Kidney (tissue), 14 donors: ENCODE measurements around the gene C11orf65. TPM values are rescaled to one million over a fixed set of nuclear protein-coding genes. Genes with fewer than 3 reads are reported as not detected.
"Not testable (repeated sequence)": the region's sequence is repeated elsewhere in the genome, so short reads cannot be mapped to it uniquely, and the experiment has no call there.

ENCODE experiments used
- DNase-seq, 5 donors: peaks; one replicate each; pipeline ENCODE4 v3.0.0-alpha.2; 2013 to 2020
- FAIRE-seq: peaks from 2 replicates; lab custom pipeline; 2012; peaks lifted over from hg19 to GRCh38; lab: Jason Lieb, UNC
- H3K27ac ChIP-seq, 2 donors: one replicate each; pipeline ENCODE4 v1.7.0; 2013; ENCODE audit warnings: low read depth in 2 of 2, low read length in 2 of 2, inconsistent platforms in 1 of 2
- H3K27me3 ChIP-seq: one replicate; pipeline ENCODE4 v1.7.1; 2013; ENCODE audit warnings: low read length, inconsistent platforms; ENCODE audit not compliant: control insufficient read depth, insufficient read depth
- H3K36me3 ChIP-seq, 3 donors: one replicate each; pipeline versions ENCODE4 v1.7.0 to v1.7.1; 2013; ENCODE audit warnings: low read length in 3 of 3, control low read depth in 1 of 3, inconsistent platforms in 1 of 3; ENCODE audit not compliant: insufficient read depth in 3 of 3, control insufficient read depth in 2 of 3
- H3K4me1 ChIP-seq, 3 donors: one replicate each; pipeline versions ENCODE4 v1.7.0 to v1.7.1; 2013; ENCODE audit warnings: low read length in 3 of 3, inconsistent platforms in 1 of 3, low read depth in 1 of 3; ENCODE audit not compliant: control insufficient read depth in 2 of 3, insufficient read depth in 2 of 3
- H3K4me3 ChIP-seq, 3 donors: one replicate each; pipeline versions ENCODE4 v1.7.0 to v1.8.1; 2013; ENCODE audit warnings: low read length in 3 of 3, control low read depth in 1 of 3, inconsistent platforms in 1 of 3
- H3K9ac ChIP-seq, 3 donors: one replicate each; pipeline versions ENCODE4 v1.7.0 to v1.7.1; 2013; ENCODE audit warnings: low read length in 3 of 3, control low read depth in 1 of 3, inconsistent platforms in 1 of 3
- H3K9me3 ChIP-seq, 3 donors: one replicate each; pipeline versions ENCODE4 v1.7.0 to v1.7.1; 2013; ENCODE audit warnings: low read length in 3 of 3, control low read depth in 1 of 3, inconsistent platforms in 1 of 3; ENCODE audit not compliant: control insufficient read depth in 2 of 3, insufficient read depth in 1 of 3
- intact Hi-C: fragments of 100-400 bp; cut with DNase I; formaldehyde crosslinking; loops from one replicate; pipeline ENCODE4 v1.11.1; 2022
- polyA plus RNA-seq: library from polyadenylated mRNA; stranded (reverse); fragments of 350-450 nt; fragmentation: Illumina TruSeq; extraction: RNeasy Lipid Tissue Mini Kit (QIAGEN cat#74804); gene quantifications from one replicate; pipeline ENCODE4 v1.2.3, GENCODE V29; 2014; ENCODE audit warnings: low read depth, low replicate concordance; ENCODE audit not compliant: insufficient read depth
- total RNA-seq: library from RNA; stranded (reverse); fragmentation: NEBNext Ultra II Directional; extraction: Animal tissue kit (Norgen Biotek cat#: 25700); gene quantifications from one replicate; pipeline ENCODE4 v1.2.1, GENCODE V29; 2021
- TF ChIP-seq, protein P1 (sequence below): IDR thresholded peaks from 3 replicates; pipeline ENCODE4 v1.5.1; 2012; ENCODE audit warnings: mild to moderate bottlenecking, moderate library complexity, borderline replicate concordance; ENCODE audit not compliant: insufficient read depth; ENCODE audit errors: extremely low read depth
- donor health status: control.
- donor health status: control.
- donor health status: control.
- donor health status: control.
- donor health status: control.
- donor health status: DM: yes; HTN: yes; CAD: no.
- donor health status: Normal renal cell carcinoma (clear cell type).

The C11orf65 gene
- total and polyA plus RNA-seq, 2 donors from 2014 or later, result 1.1 to 1.2 TPM

DNA sequence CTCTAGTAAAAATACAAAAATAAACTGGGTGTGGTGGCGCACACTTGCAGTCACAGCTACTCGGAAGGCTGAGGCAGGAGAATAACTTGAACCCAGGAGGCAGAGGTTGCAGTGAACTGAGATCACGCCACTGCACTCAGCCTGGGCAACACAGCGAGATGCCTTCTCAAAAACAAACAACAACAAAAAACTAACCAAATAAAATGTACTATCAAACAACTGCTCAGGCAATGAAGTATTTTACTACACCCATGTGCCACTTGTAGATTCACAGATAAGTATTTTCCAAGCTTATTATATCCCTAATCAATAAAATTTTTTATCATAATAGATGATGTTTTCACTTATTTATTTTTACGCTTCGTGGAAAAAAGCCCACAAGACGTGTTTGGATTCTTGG, 924 bp downstream of the C11orf65 start:
- DNase-seq, result peak in 2 of 5 donors; percentile 3 to 35
- TF ChIP-seq, protein P1, sequence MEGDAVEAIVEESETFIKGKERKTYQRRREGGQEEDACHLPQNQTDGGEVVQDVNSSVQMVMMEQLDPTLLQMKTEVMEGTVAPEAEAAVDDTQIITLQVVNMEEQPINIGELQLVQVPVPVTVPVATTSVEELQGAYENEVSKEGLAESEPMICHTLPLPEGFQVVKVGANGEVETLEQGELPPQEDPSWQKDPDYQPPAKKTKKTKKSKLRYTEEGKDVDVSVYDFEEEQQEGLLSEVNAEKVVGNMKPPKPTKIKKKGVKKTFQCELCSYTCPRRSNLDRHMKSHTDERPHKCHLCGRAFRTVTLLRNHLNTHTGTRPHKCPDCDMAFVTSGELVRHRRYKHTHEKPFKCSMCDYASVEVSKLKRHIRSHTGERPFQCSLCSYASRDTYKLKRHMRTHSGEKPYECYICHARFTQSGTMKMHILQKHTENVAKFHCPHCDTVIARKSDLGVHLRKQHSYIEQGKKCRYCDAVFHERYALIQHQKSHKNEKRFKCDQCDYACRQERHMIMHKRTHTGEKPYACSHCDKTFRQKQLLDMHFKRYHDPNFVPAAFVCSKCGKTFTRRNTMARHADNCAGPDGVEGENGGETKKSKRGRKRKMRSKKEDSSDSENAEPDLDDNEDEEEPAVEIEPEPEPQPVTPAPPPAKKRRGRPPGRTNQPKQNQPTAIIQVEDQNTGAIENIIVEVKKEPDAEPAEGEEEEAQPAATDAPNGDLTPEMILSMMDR, result no peak
- H3K9ac ChIP-seq, result peak overlapping the region; percentile 91 to 100 (median 92)
- H3K4me1 ChIP-seq, result no peaks in the 10 kb centered on the region
- H3K36me3 ChIP-seq, result no peaks in the 10 kb centered on the region
- FAIRE-seq, result peak; percentile 32
- H3K4me3 ChIP-seq, result peak overlapping the region; percentile 90 to 93 (median 91)
- H3K27me3 ChIP-seq, result no peaks in the 10 kb centered on the region
- H3K9me3 ChIP-seq, result no peaks in the 10 kb centered on the region
- intact Hi-C loops, result no loop called here
- H3K27ac ChIP-seq, result peak overlapping the region; percentile 99 to 100

- no peaks in the 10 kb centered on the region for H3K36me3 ChIP-seq
- no peak for DNase-seq
- no peak overlapping the region for H3K9ac ChIP-seq
- no peak overlapping the region for H3K4me3 ChIP-seq
- intact Hi-C loops, result no loop called here
- no peaks in the 10 kb centered on the region for H3K27me3 ChIP-seq
- no peak for FAIRE-seq
- TF ChIP-seq, protein P1, result no peak
- peaks cover 0 to 7% (median 7%) of the 10 kb centered on the region in 3 donors for H3K9me3 ChIP-seq
- H3K4me1 ChIP-seq, result no peaks in the 10 kb centered on the region
- no peak overlapping the region for H3K27ac ChIP-seq
Measured at GRCh38 chr11:108453207-108453835, 14.0 kb downstream of the C11orf65 start.

- H3K4me3 ChIP-seq, H3K27me3 ChIP-seq, H3K9ac ChIP-seq, intact Hi-C loops, FAIRE-seq, DNase-seq, H3K27ac ChIP-seq, H3K4me1 ChIP-seq, H3K36me3 ChIP-seq, H3K9me3 ChIP-seq: not testable (repeated sequence)
Measured at GRCh38 chr11:108441445-108441844, 25.9 kb downstream of the C11orf65 start.

- no peak for DNase-seq
- Histone ChIP-seq H3K27ac (no peak overlapping the region), H3K9me3 (peaks cover 0 to 9% (median 0%) of the 10 kb centered on the region in 3 donors), H3K36me3 (no peaks in the 10 kb centered on the region), H3K4me3 (no peak overlapping the region), H3K4me1 (no peaks in the 10 kb centered on the region), H3K27me3 (no peaks in the 10 kb centered on the region), H3K9ac (no peak overlapping the region)
- intact Hi-C loops, result no loop called here
- TF ChIP-seq, protein P1, result no peak
- FAIRE-seq, result no peak
Measured at GRCh38 chr11:108436594-108436993, 30.7 kb downstream of the C11orf65 start.
